T1000 (cell line): ENCODE measurements around the gene NUDCD3.

Experiments used
- DNase-seq: peaks from one replicate; lab custom pipeline; 2025; ENCODE audit warnings: mixed read lengths; lab: John Stamatoyannopoulos, UW

The NUDCD3 gene

DNA sequence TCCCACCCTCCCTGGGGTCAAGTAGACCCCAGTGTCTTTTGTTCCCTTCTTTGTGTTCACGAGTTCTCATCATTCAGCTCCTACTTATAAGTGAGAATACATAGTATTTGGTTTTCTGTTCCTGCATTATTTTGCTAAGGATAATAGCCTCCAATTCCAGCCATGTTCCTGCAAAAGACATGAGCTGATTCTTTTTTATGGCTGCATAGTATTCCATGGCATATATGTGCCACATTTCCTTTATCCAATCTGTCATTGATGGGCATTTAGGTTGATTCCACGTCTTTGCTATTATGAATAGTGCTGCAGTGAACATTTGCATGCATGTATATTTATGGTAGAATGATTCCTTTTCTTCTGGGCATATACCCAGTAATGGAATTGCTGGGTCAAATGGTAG lies 136.8 kb downstream of the NUDCD3 start:
- DNase-seq: no peak

- DNase-seq: no peak
Measured at GRCh38 chr7:44348851-44349781, 141.3 kb downstream of the NUDCD3 start.

- no peak for DNase-seq
Measured at GRCh38 chr7:44348300-44348699, 142.2 kb downstream of the NUDCD3 start.

DNA sequence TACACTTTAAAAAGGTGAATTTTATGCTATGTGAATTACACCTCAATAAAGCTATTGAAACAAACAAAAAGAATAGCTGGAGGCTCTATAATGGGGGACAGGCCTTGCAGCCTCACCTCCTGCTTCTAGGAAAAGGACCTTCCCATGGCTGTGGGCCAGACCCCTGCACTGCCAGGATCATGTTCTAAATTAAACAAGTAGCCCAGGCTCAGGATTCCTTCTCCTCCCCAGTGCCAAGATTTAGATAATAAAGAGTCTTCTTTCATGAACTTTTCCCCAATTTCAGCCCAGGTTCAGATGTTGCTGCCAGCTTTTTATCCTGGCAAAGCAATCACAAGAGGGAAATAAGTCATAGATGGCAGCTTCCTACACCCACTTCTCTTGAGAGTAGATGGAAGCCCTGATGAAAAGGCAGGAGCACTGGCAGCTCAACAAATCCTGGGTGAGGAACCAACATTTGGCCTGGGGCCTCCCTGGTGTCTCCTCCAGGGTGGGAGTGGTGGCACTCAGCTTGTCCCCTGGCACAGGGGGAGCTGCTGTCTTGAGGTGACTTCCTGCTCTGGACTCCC lies 142.8 kb downstream of the NUDCD3 start:
- DNase-seq: no peak

DNA sequence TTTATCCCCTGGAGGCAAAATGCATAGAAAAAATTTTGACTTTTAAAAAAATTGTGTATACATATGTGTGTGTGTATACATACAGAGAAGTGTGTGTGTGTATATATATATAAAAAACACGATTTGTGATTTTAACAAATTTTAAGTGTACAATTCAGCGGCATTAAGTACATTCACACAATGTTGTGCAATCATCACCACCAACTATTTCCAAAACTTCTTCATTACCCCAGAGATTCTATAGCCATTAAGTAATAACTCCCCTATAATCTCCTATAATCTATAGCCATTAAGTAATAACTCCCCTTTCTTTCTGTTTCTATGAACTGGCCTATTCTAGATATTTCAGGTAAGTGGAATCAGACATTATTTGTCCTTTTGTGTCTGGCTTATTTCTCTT lies 144.4 kb downstream of the NUDCD3 start:
- DNase-seq: no peak

- no peak for DNase-seq
Measured at GRCh38 chr7:44341401-44341800, 149.1 kb downstream of the NUDCD3 start.

DNA sequence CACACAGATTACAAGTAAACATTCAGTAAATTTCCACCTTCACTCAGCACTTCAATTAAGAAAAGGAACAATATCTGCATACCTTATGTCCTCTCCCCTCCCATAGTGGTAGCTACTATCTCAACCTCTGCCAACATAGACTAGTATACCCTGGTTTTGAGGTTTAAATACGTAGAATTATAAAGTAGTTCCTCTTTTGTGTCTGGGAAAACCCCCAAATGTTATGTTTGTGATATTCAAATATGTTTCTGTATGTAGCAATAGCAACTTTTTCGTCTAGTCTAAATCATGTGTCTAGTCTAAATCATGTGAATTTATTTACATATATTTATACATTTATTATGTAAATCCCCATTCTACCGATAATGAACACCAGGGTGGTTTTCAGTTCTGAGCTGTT lies 151.9 kb downstream of the NUDCD3 start:
- no peak for DNase-seq

- no peak for DNase-seq
Measured at GRCh38 chr7:44336491-44336890, 154.0 kb downstream of the NUDCD3 start.

GRCh38 chr7:44335184-44335583 lies 155.3 kb downstream of the NUDCD3 start:
- DNase-seq: no peak

- DNase-seq: no peak
Measured at GRCh38 chr7:44334734-44335097, 155.7 kb downstream of the NUDCD3 start.

DNA sequence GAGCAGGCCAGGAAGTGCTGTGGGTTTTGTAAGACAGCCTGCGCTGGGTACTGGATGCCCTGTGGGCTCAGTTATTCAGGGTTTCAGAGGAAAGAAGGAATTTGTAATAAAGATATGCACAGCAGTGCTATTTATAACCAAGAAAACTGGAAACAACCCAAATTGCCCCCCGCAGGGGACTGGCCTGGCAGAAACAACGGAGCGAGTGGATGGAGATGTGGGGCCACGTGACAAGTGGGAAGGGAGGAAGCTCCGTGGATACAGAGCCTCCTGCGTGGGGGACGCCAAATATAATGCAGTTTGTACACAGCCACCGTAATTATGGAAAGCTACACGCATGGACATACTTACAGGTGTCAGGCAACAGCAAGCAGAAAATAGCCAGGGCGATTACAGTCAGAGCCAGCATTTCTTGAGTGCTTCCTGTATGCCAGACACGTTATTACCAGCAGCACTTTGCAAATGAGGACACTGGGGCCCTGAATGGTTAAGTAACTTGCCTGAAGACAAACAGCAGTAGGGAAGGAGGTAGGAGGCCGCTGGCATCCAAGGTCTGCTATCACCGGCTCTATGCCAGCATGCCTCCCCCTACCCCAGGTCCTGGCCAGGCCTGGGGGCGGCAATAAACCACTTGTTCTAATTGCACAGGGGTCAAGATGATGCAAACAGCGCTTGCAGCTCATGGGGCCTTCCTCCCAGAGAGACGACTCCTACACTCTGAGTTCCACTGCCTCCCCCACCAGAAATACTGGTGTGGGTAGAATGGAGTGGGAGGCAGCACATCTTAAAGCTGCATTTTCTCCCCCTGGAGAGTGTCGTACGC lies 156.3 kb downstream of the NUDCD3 start:
- no peak for DNase-seq

DNA sequence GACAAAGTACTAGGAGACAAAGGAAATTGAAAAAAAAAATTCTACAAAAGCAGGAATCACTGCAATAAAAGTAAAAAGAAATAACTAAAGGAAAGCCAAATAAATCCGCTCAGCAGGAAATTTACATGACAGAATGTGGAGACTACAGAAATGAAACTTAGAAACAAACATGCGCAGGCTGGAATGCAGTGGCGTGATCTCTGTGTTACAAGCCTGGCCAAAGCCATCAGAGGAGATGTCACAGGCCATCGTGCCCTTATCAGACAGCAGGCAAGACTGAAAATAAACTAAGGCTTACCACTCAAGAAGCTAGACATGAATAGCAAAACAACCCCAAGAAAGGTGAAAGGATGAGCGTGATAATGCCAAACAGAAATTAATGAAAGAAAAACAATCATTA lies 158.8 kb downstream of the NUDCD3 start:
- no peak for DNase-seq

- no peak for DNase-seq
Measured at GRCh38 chr7:44330331-44330730, 160.1 kb downstream of the NUDCD3 start.

GRCh38 chr7:44329888-44330287 lies 160.6 kb downstream of the NUDCD3 start:
- no peak for DNase-seq
